A549 (cell line): ENCODE data around the gene ANKRD28. TPM values are rescaled to one million over a fixed set of nuclear protein-coding genes. Genes with fewer than 3 reads are reported as not detected.

Experiments used
- ATAC-seq, 2 experiments: fragments of 200-7000 bp in 1 of 2; fragments of >200 bp in 1 of 2; cut with Nextera tagmentation in 1 of 2; cut with Tn5 transposase in 1 of 2; 3 replicates each; pipeline versions ENCODE4 v1.8.0 to v1.9.1; 2018 to 2020; ENCODE audit warnings: mild to moderate bottlenecking in 1 of 2, moderate library complexity in 1 of 2
- CTCF ChIA-PET: fragments of 300-600 bp; sonication (Branson Sonifier 250); formaldehyde crosslinking; extraction: SDS; loops from one replicate; lab custom pipeline; 2021; ENCODE audit warnings: antibody characterized with exemption, inconsistent platforms; lab: Yijun Ruan, JAX
- POLR2A ChIA-PET: fragments of 350-600 bp; formaldehyde crosslinking; extraction: SDS; loops from one replicate; lab custom pipeline; 2021; ENCODE audit warnings: antibody characterized with exemption, inconsistent platforms; lab: Yijun Ruan, JAX
- DNase-seq, 2 experiments: peaks; one replicate each; pipeline versions ENCODE4 v3.0.0 to v3.0.0-alpha.2; 2011 to 2016; ENCODE audit warnings: low read depth in 1 of 2, low spot score in 1 of 2
- FAIRE-seq: peaks from 2 replicates; lab custom pipeline; 2011; peaks lifted over from hg19 to GRCh38; lab: Jason Lieb, UNC
- H3K27ac ChIP-seq, 2 experiments: fragments of >200 bp; sonication (Bioruptor Twin); formaldehyde crosslinking; 3 replicates each; pipeline ENCODE4 v1.5.1; 2016 to 2017
- H3K4me1 ChIP-seq: fragments of >200 bp; sonication (Bioruptor Twin); formaldehyde crosslinking; 3 replicates; pipeline ENCODE4 v1.6.1; 2016
- H3K4me2 ChIP-seq: fragments of >200 bp; sonication (Bioruptor Twin); formaldehyde crosslinking; 3 replicates; pipeline ENCODE4 v1.6.1; 2016
- H3K4me3 ChIP-seq: fragments of >200 bp; sonication (Bioruptor Twin); formaldehyde crosslinking; 3 replicates; pipeline ENCODE4 v1.5.1; 2016
- H3K9me3 ChIP-seq: fragments of >200 bp; sonication (Bioruptor Twin); formaldehyde crosslinking; 3 replicates; pipeline ENCODE4 v1.6.1; 2016
- CBX2 ChIP-seq: fragments of 200-600 bp; sonication (generic); IDR thresholded peaks from 2 replicates; pipeline ENCODE4 v1.6.1; 2016; ENCODE audit warnings: low read depth, mild to moderate bottlenecking, borderline replicate concordance
- FOSB ChIP-seq: fragments of 250-450 bp; sonication (Bioruptor Pico); IDR thresholded peaks from 2 replicates; pipeline ENCODE4 v1.5.0; 2020; ENCODE audit warnings: mild to moderate bottlenecking, moderate library complexity
- KDM5A ChIP-seq: fragments of 200-600 bp; sonication (generic); IDR thresholded peaks from 2 replicates; pipeline ENCODE4 v1.6.1; 2016; ENCODE audit warnings: antibody characterized with exemption, mild to moderate bottlenecking
- MAX ChIP-seq: IDR thresholded peaks from 2 replicates; pipeline ENCODE4 v1.6.1; 2012
- MYC ChIP-seq: IDR thresholded peaks from 2 replicates; pipeline ENCODE4 v1.6.1; 2012; ENCODE audit warnings: mild to moderate bottlenecking, inconsistent platforms, low read length, improper control_type of control experiment, borderline replicate concordance
- NFE2L2 ChIP-seq: fragments of 150-350 bp; conservative IDR thresholded peaks from 2 replicates; pipeline ENCODE4 v1.6.1; 2014; ENCODE audit warnings: low read length
- NPAS2 ChIP-seq: fragments of 250-450 bp; sonication (Bioruptor Pico); IDR thresholded peaks from 2 replicates; pipeline ENCODE4 v1.8.0; 2022; ENCODE audit warnings: mild to moderate bottlenecking, moderate library complexity, borderline replicate concordance
- PBX3 ChIP-seq: IDR thresholded peaks from 2 replicates; pipeline ENCODE4 v1.6.1; 2012
- RAD21 ChIP-seq, 2 experiments: fragments of >200 bp in 1 of 2; sonication (Bioruptor Twin) in 1 of 2; formaldehyde crosslinking in 1 of 2; IDR thresholded peaks in 1 of 2; conservative IDR thresholded peaks in 1 of 2; 2 replicates in 1 of 2; 3 replicates in 1 of 2; pipeline ENCODE4 v1.6.1; 2012 to 2018; ENCODE audit warnings: inconsistent platforms in 1 of 2
- RNF2 ChIP-seq: fragments of 200-600 bp; sonication (generic); IDR thresholded peaks from 2 replicates; pipeline ENCODE4 v1.6.1; 2016; ENCODE audit warnings: low read depth, mild to moderate bottlenecking, antibody characterized with exemption, moderate library complexity, borderline replicate concordance
- SREBF2 ChIP-seq: fragments of 450-650 bp; IDR thresholded peaks from 2 replicates; pipeline ENCODE4 v1.6.1; 2014; ENCODE audit warnings: mild to moderate bottlenecking, moderate library complexity
- ZSCAN20 ChIP-seq: fragments of 250-450 bp; sonication (Bioruptor Pico); IDR thresholded peaks from 2 replicates; pipeline ENCODE4 v1.8.0; 2022; ENCODE audit warnings: mild to moderate bottlenecking, moderate library complexity
- polyA plus RNA-seq, 4 experiments: library from polyadenylated mRNA; depleted of rRNA in 3 of 4; stranded (reverse); fragments of >200 nt; fragmentation: RNase III in 1 of 4; extraction: RNeasy Plus Mini Kit Qiagen cat#74134 plus additional on column Dnase treatment in 1 of 4; gene quantifications; 2 replicates in 3 of 4; 3 replicates in 1 of 4; pipeline ENCODE4 v1.2.3, GENCODE V29; 2011 to 2017
- TF ChIP-seq, protein P1 (sequence below): fragments of 200-600 bp; sonication (generic); IDR thresholded peaks from 2 replicates; pipeline ENCODE4 v1.6.1; 2016; ENCODE audit warnings: antibody characterized with exemption, mild to moderate bottlenecking, moderate library complexity
- TF ChIP-seq, protein P2 (sequence below): fragments of 450-650 bp; IDR thresholded peaks from 2 replicates; pipeline ENCODE4 v1.6.1; 2014; ENCODE audit warnings: antibody characterized with exemption
- TF ChIP-seq, protein P3 (sequence below): fragments of >200 bp; sonication (Bioruptor Twin); formaldehyde crosslinking; IDR thresholded peaks from 3 replicates; pipeline ENCODE4 v1.6.1; 2016

ANKRD28 gene
- polyA plus RNA-seq, 2 of the 4 experiments (the other 2 are of a cell fraction): 29.9 to 72.0 TPM

DNA sequence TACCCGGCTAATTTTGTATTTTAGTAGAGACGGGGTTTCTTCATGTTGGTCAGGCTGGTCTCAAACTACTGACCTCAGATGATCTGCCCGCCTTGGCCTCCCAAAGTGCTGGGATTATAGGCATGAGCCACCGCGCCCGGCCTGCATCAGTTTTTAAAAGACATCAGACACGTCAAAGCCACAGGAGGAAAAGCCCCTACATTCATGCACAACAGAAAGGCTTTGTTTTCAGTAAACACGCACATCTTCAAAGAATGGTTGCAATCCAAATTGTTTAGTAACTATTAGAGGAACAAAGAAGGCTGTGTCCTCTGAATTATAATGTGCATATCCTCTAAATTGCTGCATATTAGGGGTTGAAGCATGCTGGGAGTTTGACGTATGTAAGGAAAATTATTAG, 142.9 kb downstream of the ANKRD28 start (continued):
- TF ChIP-seq, protein P1, sequence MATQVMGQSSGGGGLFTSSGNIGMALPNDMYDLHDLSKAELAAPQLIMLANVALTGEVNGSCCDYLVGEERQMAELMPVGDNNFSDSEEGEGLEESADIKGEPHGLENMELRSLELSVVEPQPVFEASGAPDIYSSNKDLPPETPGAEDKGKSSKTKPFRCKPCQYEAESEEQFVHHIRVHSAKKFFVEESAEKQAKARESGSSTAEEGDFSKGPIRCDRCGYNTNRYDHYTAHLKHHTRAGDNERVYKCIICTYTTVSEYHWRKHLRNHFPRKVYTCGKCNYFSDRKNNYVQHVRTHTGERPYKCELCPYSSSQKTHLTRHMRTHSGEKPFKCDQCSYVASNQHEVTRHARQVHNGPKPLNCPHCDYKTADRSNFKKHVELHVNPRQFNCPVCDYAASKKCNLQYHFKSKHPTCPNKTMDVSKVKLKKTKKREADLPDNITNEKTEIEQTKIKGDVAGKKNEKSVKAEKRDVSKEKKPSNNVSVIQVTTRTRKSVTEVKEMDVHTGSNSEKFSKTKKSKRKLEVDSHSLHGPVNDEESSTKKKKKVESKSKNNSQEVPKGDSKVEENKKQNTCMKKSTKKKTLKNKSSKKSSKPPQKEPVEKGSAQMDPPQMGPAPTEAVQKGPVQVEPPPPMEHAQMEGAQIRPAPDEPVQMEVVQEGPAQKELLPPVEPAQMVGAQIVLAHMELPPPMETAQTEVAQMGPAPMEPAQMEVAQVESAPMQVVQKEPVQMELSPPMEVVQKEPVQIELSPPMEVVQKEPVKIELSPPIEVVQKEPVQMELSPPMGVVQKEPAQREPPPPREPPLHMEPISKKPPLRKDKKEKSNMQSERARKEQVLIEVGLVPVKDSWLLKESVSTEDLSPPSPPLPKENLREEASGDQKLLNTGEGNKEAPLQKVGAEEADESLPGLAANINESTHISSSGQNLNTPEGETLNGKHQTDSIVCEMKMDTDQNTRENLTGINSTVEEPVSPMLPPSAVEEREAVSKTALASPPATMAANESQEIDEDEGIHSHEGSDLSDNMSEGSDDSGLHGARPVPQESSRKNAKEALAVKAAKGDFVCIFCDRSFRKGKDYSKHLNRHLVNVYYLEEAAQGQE: no peak
- no peak for TF ChIP-seq RAD21 (conservative IDR thresholded peaks at IDR 0.05 in 1 of 2, IDR thresholded peaks at IDR 0.05 in 1 of 2)
- TF ChIP-seq, protein P2, sequence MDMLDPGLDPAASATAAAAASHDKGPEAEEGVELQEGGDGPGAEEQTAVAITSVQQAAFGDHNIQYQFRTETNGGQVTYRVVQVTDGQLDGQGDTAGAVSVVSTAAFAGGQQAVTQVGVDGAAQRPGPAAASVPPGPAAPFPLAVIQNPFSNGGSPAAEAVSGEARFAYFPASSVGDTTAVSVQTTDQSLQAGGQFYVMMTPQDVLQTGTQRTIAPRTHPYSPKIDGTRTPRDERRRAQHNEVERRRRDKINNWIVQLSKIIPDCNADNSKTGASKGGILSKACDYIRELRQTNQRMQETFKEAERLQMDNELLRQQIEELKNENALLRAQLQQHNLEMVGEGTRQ: no peak
- TF ChIP-seq RNF2: no peak
- TF ChIP-seq CBX2: no peak

GRCh38 chr3:15654127-15654526, 143.7 kb downstream of the ANKRD28 start:
- no peak overlapping the region for H3K4me2 ChIP-seq
- TF ChIP-seq NPAS2 (no peak), PBX3 (no peak), ZSCAN20 (CRISPR knock-in tag) (no peak), SREBF2 (no peak), NFE2L2 (no peak), MAX (no peak), MYC (no peak), KDM5A (no peak), FOSB (no peak)
- TF ChIP-seq, protein P1: no peak
- TF ChIP-seq, protein P3, sequence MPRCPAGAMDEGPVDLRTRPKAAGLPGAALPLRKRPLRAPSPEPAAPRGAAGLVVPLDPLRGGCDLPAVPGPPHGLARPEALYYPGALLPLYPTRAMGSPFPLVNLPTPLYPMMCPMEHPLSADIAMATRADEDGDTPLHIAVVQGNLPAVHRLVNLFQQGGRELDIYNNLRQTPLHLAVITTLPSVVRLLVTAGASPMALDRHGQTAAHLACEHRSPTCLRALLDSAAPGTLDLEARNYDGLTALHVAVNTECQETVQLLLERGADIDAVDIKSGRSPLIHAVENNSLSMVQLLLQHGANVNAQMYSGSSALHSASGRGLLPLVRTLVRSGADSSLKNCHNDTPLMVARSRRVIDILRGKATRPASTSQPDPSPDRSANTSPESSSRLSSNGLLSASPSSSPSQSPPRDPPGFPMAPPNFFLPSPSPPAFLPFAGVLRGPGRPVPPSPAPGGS: no peak
- TF ChIP-seq, all 56 proteins: peak for 0
- H3K4me1 ChIP-seq: no peaks in the 10 kb centered on the region
- no peak overlapping the region for H3K27ac ChIP-seq
- DNase-seq: no peak
- FAIRE-seq: no peak
- H3K4me3 ChIP-seq: no peak overlapping the region
- peaks cover 31% of the 10 kb centered on the region; the same call in 2 of the 3 replicates for H3K9me3 ChIP-seq
- ATAC-seq: no peak
- ChIA-PET POLR2A (no interaction called here), CTCF (interaction anchor here (0.6 to 1.9 kb wide), 2 partner anchors 25 to 35 kb away, joined by 3 to 6 read pairs; no protein-coding TSS in a partner anchor)
